Brain microvascular endothelial cell (primary cell): Measurements from ENCODE around the gene USP2.

Source experiments
- DNase-seq: peaks from one replicate; pipeline ENCODE4 v3.0.0-alpha.2; 2020
- H3K27ac ChIP-seq: fragments of 250-450 bp; sonication (Bioruptor Pico); 2 replicates; pipeline ENCODE4 v1.5.1; 2020; ENCODE audit warnings: mild to moderate bottlenecking, moderate library complexity
- H3K27me3 ChIP-seq: fragments of 250-450 bp; sonication (Bioruptor Pico); replicated peaks from 2 replicates; pipeline ENCODE4 v1.5.1; 2020; ENCODE audit warnings: mild to moderate bottlenecking
- H3K36me3 ChIP-seq: fragments of 250-450 bp; sonication (Bioruptor Pico); replicated peaks from 2 replicates; pipeline ENCODE4 v1.5.1; 2020; ENCODE audit warnings: mild to moderate bottlenecking
- H3K4me3 ChIP-seq: 2 replicates; pipeline ENCODE4 v1.5.1; 2011; ENCODE audit warnings: low read depth, mild to moderate bottlenecking, control low read depth, low read length, moderate library complexity
- CTCF ChIP-seq: IDR thresholded peaks from 2 replicates; pipeline ENCODE4 v1.5.1; 2011; ENCODE audit warnings: low read depth, mild to moderate bottlenecking, moderate library complexity, low read length, control low read depth, inconsistent platforms; ENCODE audit errors: missing control alignments
- in situ Hi-C: cut with HindIII; loops from 2 replicates; pipeline ENCODE4 v1.10.0; 2017; ENCODE audit warnings: low sequenced_read_pairs, low pct_ligation_motif_present

Gene USP2

GRCh38 chr11:119377961-119378667 is 3.4 kb downstream of the USP2 start:
- Histone ChIP-seq H3K36me3 (no peaks in the 10 kb centered on the region), H3K27me3 (peaks cover 4% of the 10 kb centered on the region), H3K4me3 (no peak overlapping the region), H3K27ac (no peak overlapping the region)
- DNase-seq: no peak
- TF ChIP-seq CTCF: no peak
- in situ Hi-C loops: no loop called here

GRCh38 chr11:119377112-119377901 is 4.2 kb downstream of the USP2 start:
- DNase-seq: no peak
- Histone ChIP-seq H3K4me3 (no peak overlapping the region), H3K36me3 (no peaks in the 10 kb centered on the region), H3K27ac (no peak overlapping the region), H3K27me3 (peaks cover 4% of the 10 kb centered on the region)
- in situ Hi-C loops: no loop called here
- TF ChIP-seq CTCF: no peak

- TF ChIP-seq CTCF: no peak
- Histone ChIP-seq H3K27me3 (peaks cover 4% of the 10 kb centered on the region), H3K4me3 (no peak overlapping the region), H3K27ac (no peak overlapping the region), H3K36me3 (no peaks in the 10 kb centered on the region)
- no peak for DNase-seq
- in situ Hi-C loops: no loop called here
Measured at GRCh38 chr11:119376197-119376847, 5.2 kb downstream of the USP2 start.

GRCh38 chr11:119375337-119376196 is 5.9 kb downstream of the USP2 start:
- peak; percentile 27 for DNase-seq
- H3K27me3 ChIP-seq: no peaks in the 10 kb centered on the region
- no peak overlapping the region for H3K4me3 ChIP-seq
- H3K36me3 ChIP-seq: no peaks in the 10 kb centered on the region
- H3K27ac ChIP-seq: no peak overlapping the region
- TF ChIP-seq CTCF: no peak
- in situ Hi-C loops: no loop called here

GRCh38 chr11:119374632-119375336 is 6.7 kb downstream of the USP2 start:
- TF ChIP-seq CTCF: no peak
- no peak overlapping the region for H3K4me3 ChIP-seq
- no peaks in the 10 kb centered on the region for H3K36me3 ChIP-seq
- no peaks in the 10 kb centered on the region for H3K27me3 ChIP-seq
- no peak overlapping the region for H3K27ac ChIP-seq
- DNase-seq: no peak
- in situ Hi-C loops: no loop called here
